ENCODE measurements around the gene ELANE.

ELANE gene

DNA sequence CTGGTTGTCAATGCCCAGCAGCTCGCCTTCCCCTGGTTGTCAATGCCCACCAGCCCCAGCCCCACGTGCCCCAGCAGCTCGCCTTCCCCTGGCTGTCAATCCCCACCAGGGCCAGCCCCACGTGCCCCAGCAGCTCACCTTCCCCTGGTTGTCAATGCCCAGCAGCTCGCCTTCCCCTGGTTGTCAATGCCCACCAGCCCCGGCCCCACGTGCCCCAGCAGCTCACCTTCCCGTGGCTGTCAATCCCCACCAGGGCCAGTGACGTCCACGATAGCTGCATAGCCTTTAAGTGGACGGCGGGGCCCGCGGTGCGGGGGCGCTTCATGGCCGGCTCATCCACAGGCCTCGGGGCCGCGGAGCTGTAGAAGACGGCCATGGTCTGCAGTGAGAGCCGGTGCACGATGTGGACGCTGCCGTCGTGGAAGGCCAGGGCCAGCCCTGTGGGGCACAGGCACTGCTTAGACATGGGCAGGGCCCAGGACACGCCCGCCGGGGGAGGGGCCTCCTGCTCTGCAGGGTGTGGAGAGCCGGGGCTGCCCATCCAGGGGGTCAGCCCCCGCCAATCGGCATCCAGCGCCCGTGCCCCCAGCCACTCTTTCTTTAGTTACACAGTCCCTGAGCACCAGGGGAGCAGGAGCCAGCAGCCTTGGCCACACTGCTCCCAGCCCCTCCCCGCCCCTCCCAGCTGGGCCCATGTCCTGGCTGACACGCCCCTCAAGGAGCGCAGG, 27.8 kb downstream of the ELANE start:
- no peak for DNase-seq (ENCODE audit: low read depth)
- TF ChIP-seq, protein P1, sequence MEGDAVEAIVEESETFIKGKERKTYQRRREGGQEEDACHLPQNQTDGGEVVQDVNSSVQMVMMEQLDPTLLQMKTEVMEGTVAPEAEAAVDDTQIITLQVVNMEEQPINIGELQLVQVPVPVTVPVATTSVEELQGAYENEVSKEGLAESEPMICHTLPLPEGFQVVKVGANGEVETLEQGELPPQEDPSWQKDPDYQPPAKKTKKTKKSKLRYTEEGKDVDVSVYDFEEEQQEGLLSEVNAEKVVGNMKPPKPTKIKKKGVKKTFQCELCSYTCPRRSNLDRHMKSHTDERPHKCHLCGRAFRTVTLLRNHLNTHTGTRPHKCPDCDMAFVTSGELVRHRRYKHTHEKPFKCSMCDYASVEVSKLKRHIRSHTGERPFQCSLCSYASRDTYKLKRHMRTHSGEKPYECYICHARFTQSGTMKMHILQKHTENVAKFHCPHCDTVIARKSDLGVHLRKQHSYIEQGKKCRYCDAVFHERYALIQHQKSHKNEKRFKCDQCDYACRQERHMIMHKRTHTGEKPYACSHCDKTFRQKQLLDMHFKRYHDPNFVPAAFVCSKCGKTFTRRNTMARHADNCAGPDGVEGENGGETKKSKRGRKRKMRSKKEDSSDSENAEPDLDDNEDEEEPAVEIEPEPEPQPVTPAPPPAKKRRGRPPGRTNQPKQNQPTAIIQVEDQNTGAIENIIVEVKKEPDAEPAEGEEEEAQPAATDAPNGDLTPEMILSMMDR (conservative IDR thresholded peaks at IDR 0.05; ENCODE audit: low read depth, low read length), result no peak
- no peak overlapping the region for H3K4me3 ChIP-seq (ENCODE audit: low read length)

DNA sequence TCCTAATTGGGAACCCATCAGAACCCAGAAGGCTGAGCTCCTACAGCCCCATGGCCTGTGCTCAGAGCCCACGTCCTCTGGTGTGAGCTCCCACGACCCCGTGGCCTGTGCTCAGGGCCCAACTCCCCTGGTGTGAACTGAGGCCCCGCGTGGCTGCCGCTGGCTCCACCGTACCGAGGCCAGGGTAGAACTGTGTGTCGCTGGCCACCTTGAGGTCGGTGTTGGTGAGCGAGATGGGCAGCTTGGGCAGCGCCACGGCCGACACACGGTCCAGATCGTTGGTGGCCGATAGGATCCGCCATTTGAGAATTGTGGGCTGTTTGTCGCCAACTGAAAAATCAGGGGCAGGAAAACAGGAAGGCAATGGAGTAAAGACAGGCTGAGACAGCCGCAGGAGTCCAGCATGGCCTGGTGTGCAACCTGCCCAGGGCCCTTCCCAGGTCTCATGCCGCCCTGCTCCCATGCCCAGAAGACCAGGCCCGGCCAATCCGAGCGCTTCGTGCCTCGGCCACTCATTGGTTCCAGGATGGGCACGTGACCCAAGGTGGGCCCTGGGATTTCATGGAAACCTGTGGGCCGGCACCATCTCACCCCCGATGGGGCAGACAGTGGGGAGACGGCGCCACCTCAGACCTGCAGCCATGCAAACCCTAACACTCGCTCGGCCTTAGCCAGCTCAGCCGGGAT, 29.4 kb downstream of the ELANE start:
- no peak for DNase-seq (ENCODE audit: low read depth)
- TF ChIP-seq, protein P1 (conservative IDR thresholded peaks at IDR 0.05; ENCODE audit: low read depth, low read length), result no peak
- no peak overlapping the region for H3K4me3 ChIP-seq (ENCODE audit: low read length)

DNA sequence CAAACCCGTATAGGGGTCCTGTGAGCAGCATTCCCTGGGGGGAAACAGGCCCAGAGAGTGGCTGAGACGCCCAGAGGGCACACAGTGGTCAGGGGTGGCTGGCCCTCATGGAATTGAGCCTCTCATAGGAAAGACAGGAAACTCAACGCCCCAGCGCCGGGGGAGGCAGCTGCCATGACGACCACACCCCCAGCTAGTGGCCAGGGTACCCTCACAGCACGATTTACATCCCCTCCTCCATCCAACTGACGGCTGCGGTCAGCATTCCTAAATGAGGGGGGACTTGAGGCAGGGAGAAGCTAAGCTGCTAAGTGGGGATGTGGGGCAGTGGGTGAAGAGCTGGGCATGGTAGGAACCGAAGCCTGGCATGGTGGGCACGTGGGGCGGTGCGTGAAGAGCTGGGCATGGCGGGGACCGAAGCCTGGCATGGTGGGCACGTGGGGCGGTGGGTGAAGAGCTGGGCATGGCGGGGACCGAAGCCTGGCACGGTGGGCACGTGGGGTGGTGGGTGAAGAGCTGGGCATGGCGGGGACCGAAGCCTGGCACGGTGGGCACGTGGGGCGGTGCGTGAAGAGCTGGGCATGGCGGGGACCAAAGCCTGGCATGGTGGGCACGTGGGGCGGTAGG, 30.9 kb downstream of the ELANE start:
- TF ChIP-seq, protein P1 (conservative IDR thresholded peaks at IDR 0.05; ENCODE audit: low read depth, low read length), result no peak
- DNase-seq (ENCODE audit: low read depth), result no peak
- no peak overlapping the region for H3K4me3 ChIP-seq (ENCODE audit: low read length)

DNA sequence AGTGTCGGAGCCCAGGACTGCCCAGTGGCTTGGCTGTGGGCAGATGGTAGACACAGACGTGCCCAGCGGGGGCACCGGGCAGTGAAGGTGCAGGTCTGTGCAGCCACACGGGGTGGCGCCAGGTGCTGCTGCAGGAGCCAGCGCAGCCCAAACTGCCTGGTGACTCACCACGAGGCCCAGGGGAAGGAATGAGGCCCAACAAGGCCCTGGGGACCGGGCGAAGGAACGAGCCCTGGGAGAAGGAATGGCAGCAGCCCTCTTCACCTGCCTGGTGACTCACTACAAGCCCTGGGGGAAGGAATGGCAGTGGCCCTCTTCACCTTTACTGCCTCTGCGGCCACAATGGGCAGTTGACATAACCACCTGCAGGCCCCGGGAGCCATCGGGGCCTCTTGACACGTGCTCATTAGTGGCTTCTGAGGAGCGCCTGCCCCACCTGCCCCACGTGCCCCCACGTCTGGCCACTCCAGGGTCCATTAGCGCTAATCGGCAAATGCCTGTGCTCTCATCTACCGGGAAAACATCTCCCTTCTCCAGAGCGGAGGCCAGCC, 31.6 kb downstream of the ELANE start:
- no peak for DNase-seq (ENCODE audit: low read depth)
- TF ChIP-seq, protein P1 (conservative IDR thresholded peaks at IDR 0.05; ENCODE audit: low read depth, low read length), result no peak

DNA sequence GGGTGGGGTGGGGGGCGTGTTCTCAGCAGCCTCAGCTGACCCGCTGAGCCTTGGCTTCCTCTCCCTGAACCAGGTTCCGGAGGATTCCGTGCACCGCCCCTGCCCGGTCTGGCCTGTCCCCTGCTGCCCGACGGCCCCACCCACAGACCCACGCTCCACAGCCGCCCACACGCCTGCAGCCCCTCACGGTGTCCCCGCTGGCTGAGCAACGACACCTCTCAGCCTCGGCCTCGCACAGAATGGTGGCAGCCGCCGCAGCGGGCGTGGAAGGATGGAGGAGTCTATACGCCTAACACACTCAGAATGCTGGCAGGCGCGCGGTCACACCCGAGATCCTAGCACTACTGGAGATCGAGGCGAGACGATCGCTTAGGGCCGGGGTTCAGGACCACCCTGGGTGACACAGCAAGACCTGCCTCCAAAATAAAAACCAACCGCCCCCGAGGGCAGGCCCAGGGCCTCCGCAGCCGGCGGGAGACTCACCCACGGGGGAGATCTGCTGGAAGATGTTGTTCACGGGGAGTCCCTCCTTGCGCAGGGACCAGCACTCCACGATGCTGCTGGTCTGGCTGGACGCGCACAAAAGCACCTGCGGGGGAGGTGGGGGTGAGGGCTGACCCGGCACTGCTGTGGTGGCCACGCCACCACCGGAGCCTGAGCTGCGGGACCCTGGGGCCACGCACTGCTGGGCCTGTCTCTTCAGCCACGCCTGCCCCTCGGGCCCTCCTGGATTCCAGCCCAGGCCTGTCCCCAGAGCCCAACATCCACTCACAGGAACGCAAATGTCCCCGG, 32.5 kb downstream of the ELANE start:
- DNase-seq (ENCODE audit: low read depth), result no peak
- TF ChIP-seq, protein P1 (conservative IDR thresholded peaks at IDR 0.05; ENCODE audit: low read depth, low read length), result no peak
- H3K4me3 ChIP-seq (ENCODE audit: low read length), result no peak overlapping the region

More for the DNA sequence above, 31.6 kb downstream of the ELANE start:
- H3K4me3 ChIP-seq (ENCODE audit: low read length), result no peak overlapping the region

DNA sequence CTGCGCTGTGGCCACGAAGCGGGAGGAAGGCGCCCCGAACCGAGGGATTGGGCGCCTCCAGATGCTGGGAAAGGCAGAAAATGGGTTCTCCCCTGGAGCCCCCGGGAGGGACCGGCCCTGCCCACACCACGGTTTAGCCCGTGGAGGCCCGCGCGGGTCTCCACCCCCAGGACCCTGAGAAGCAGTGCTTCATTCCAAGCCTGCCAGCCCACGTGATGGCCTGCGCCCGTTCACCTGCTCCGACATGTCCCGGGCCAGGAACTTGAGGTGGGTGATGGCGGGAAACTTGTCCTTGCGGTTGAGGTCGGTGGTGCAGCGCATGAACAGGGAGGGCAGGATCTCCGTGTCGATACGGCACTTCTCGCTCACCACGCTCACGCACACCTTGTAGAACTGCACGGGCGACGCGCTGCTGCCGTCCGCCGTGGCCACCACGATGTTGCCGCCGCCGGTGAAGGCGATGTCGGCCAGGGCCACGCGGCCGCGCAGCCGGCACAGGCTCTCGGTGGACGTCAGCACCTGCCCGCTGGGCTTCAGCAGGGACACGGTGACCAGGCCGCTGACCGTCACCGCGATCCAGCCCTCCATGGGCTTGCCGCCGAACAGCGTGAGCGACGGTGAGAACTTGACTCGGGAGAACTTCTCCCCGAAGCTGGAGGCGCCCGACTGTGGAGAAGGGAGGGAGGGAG, 33.6 kb downstream of the ELANE start:
- TF ChIP-seq, protein P1 (conservative IDR thresholded peaks at IDR 0.05; ENCODE audit: low read depth, low read length), result no peak
- no peak for DNase-seq (ENCODE audit: low read depth)
- H3K4me3 ChIP-seq (ENCODE audit: low read length), result no peak overlapping the region
